ENCODE data around the gene MATCAP1. TPM values are rescaled to one million over a fixed set of nuclear protein-coding genes. Genes with fewer than 3 reads are reported as not detected.
A peak's percentile ranks its signal among the peaks of the same experiment; 100 is the strongest.

MATCAP1 gene
- total RNA-seq, 1 donor, result 12.9 TPM

GRCh38 chr16:67208154-67208896 is 24.6 kb upstream of the MATCAP1 start:
- no peak for DNase-seq (ENCODE audit: low read depth in 2 of 3, low spot score in 2 of 3)

- no peak for DNase-seq (ENCODE audit: low read depth in 2 of 3, low spot score in 2 of 3)
These were observed 23.7 kb upstream of the MATCAP1 start for GRCh38 chr16:67207249-67208091.

GRCh38 chr16:67206838-67207248 is 23.1 kb upstream of the MATCAP1 start:
- DNase-seq (ENCODE audit: low read depth in 2 of 3, low spot score in 2 of 3), result no peak

- no peak for DNase-seq (ENCODE audit: low read depth in 2 of 3, low spot score in 2 of 3)
These were observed 22.5 kb upstream of the MATCAP1 start for GRCh38 chr16:67206129-67206837.

GRCh38 chr16:67204076-67204475 is 20.3 kb upstream of the MATCAP1 start:
- no peak for DNase-seq (ENCODE audit: low read depth in 2 of 3, low spot score in 2 of 3)

GRCh38 chr16:67202956-67203493 is 19.3 kb upstream of the MATCAP1 start:
- no peak for DNase-seq (ENCODE audit: low read depth in 2 of 3, low spot score in 2 of 3)

GRCh38 chr16:67202426-67202825 is 18.7 kb upstream of the MATCAP1 start:
- no peak for DNase-seq (ENCODE audit: low read depth in 2 of 3, low spot score in 2 of 3)

GRCh38 chr16:67201411-67202345 is 17.9 kb upstream of the MATCAP1 start:
- DNase-seq (ENCODE audit: low read depth in 2 of 3, low spot score in 2 of 3), result no peak

GRCh38 chr16:67200491-67200890 is 16.7 kb upstream of the MATCAP1 start:
- DNase-seq (ENCODE audit: low read depth in 2 of 3, low spot score in 2 of 3), result no peak

GRCh38 chr16:67199808-67200198 is 16.0 kb upstream of the MATCAP1 start:
- DNase-seq (ENCODE audit: low read depth in 2 of 3, low spot score in 2 of 3), result no peak

GRCh38 chr16:67199011-67199807 is 15.4 kb upstream of the MATCAP1 start, which contains the start of gene ELMO3:
TSS of gene ELMO3 (plus strand) at chr16:67199131. CDS start at chr16:67199327, 196 bp downstream.
- peak in 1 of 3 donors; percentile 13 for DNase-seq (ENCODE audit: low read depth in 2 of 3, low spot score in 2 of 3)

- peak in 2 of 3 donors; percentile 53 to 70 for DNase-seq (ENCODE audit: low read depth in 2 of 3, low spot score in 2 of 3)
These were observed 14.5 kb upstream of the MATCAP1 start for GRCh38 chr16:67198238-67198734.

- no peak for DNase-seq (ENCODE audit: low read depth in 2 of 3, low spot score in 2 of 3)
These were observed 13.9 kb upstream of the MATCAP1 start for GRCh38 chr16:67197704-67198103.

- DNase-seq (ENCODE audit: low read depth in 2 of 3, low spot score in 2 of 3), result no peak
These were observed 13.1 kb upstream of the MATCAP1 start for GRCh38 chr16:67196881-67197280.

- no peak for DNase-seq (ENCODE audit: low read depth in 2 of 3, low spot score in 2 of 3)
These were observed 11.9 kb upstream of the MATCAP1 start for GRCh38 chr16:67195676-67196075.

- no peak for DNase-seq (ENCODE audit: low read depth in 2 of 3, low spot score in 2 of 3)
These were observed 10.5 kb upstream of the MATCAP1 start for GRCh38 chr16:67194260-67194659.

GRCh38 chr16:67193536-67193935 is 9.8 kb upstream of the MATCAP1 start:
- no peak for DNase-seq (ENCODE audit: low read depth in 2 of 3, low spot score in 2 of 3)

GRCh38 chr16:67192781-67193361 is 9.1 kb upstream of the MATCAP1 start:
- DNase-seq (ENCODE audit: low read depth in 2 of 3, low spot score in 2 of 3), result no peak
